Keratinocyte (primary cell): ENCODE data around the gene CSNK1D. TPM values are rescaled to one million over a fixed set of nuclear protein-coding genes. Genes with fewer than 3 reads are reported as not detected.

Experiments used
- DNase-seq: peaks from one replicate; pipeline ENCODE4 v3.0.0-alpha.2; 2011; ENCODE audit warnings: low read depth, missing footprints, low spot score
- FAIRE-seq: peaks from 2 replicates; lab custom pipeline; 2011; peaks lifted over from hg19 to GRCh38; lab: Jason Lieb, UNC
- H2AFZ ChIP-seq: 2 replicates; pipeline ENCODE4 v1.6.0; 2012; ENCODE audit warnings: low read length, control low read depth, inconsistent platforms; ENCODE audit not compliant: control insufficient read depth
- H3K27ac ChIP-seq: 2 replicates; pipeline ENCODE4 v1.5.1; 2011; ENCODE audit warnings: low read length; ENCODE audit not compliant: control insufficient read depth, insufficient read depth
- H3K27me3 ChIP-seq: 3 replicates; pipeline ENCODE4 v1.6.0; 2011; ENCODE audit warnings: low read length; ENCODE audit not compliant: control insufficient read depth, insufficient read depth; ENCODE audit errors: extremely low read depth
- H3K36me3 ChIP-seq, 2 experiments: 2 replicates in 1 of 2; 3 replicates in 1 of 2; pipeline ENCODE4 v1.5.1; 2011; ENCODE audit warnings: low read length in 2 of 2, mild to moderate bottlenecking in 1 of 2; ENCODE audit not compliant: control insufficient read depth in 2 of 2, insufficient read depth in 2 of 2; ENCODE audit errors: extremely low read depth in 1 of 2
- H3K4me1 ChIP-seq: 3 replicates; pipeline ENCODE4 v1.5.1; 2011; ENCODE audit warnings: low read length; ENCODE audit not compliant: control insufficient read depth, insufficient read depth; ENCODE audit errors: extremely low read depth
- H3K4me2 ChIP-seq: 3 replicates; pipeline ENCODE4 v1.6.0; 2011; ENCODE audit warnings: low read depth, low read length; ENCODE audit not compliant: control insufficient read depth, insufficient read depth; ENCODE audit errors: extremely low read depth
- H3K4me3 ChIP-seq, 3 experiments: fragments of 200-600 bp in 1 of 3; sonication (generic) in 1 of 3; 2 replicates in 2 of 3; 3 replicates in 1 of 3; pipeline ENCODE4 v1.5.1; 2011 to 2016; ENCODE audit warnings: low read length in 3 of 3, mild to moderate bottlenecking in 3 of 3, control low read depth in 2 of 3, inconsistent platforms in 1 of 3, low read depth in 1 of 3, mixed read lengths in 1 of 3, mixed run types in 1 of 3, moderate library complexity in 1 of 3; ENCODE audit not compliant: control insufficient read depth in 2 of 3, insufficient read depth in 2 of 3; ENCODE audit errors: extremely low read depth in 1 of 3
- H3K79me2 ChIP-seq: 2 replicates; pipeline ENCODE4 v1.6.0; 2012; ENCODE audit warnings: low read length; ENCODE audit not compliant: control insufficient read depth, insufficient read depth
- H3K9ac ChIP-seq: 3 replicates; pipeline ENCODE4 v1.6.0; 2011; ENCODE audit warnings: low read length; ENCODE audit not compliant: control insufficient read depth, insufficient read depth; ENCODE audit errors: extremely low read depth
- H3K9me1 ChIP-seq: 3 replicates; pipeline ENCODE4 v1.6.0; 2011; ENCODE audit warnings: low read length; ENCODE audit not compliant: control insufficient read depth, insufficient read depth; ENCODE audit errors: extremely low read depth
- H3K9me3 ChIP-seq: 2 replicates; pipeline ENCODE4 v1.5.1; 2012; ENCODE audit warnings: low read depth, low read length; ENCODE audit not compliant: control insufficient read depth
- H4K20me1 ChIP-seq: 3 replicates; pipeline ENCODE4 v1.6.0; 2011; ENCODE audit warnings: low read length; ENCODE audit not compliant: control insufficient read depth, insufficient read depth; ENCODE audit errors: extremely low read depth
- EZH2 ChIP-seq: IDR thresholded peaks from one replicate; pipeline ENCODE4 v1.6.1; 2012; ENCODE audit warnings: inconsistent platforms, mild to moderate bottlenecking, low read length, moderate library complexity
- dilution Hi-C: fragments of 300-500 bp; cut with MboI; formaldehyde crosslinking; loops from one replicate; pipeline ENCODE4 v1.7.0; 2020; ENCODE audit warnings: low sequenced_read_pairs; ENCODE audit not compliant: extremely low pct_ligation_motif_present
- polyA plus RNA-seq, 5 experiments: library from polyadenylated mRNA; depleted of rRNA in 3 of 5; stranded (reverse) in 3 of 5; stranded (forward) in 1 of 5; unstranded in 1 of 5; fragments of >200 nt; gene quantifications; 1 replicate in 1 of 5; 2 replicates in 3 of 5; 3 replicates in 1 of 5; pipeline versions ENCODE4 v1.2.1 to v1.2.3, GENCODE V29; 2011 to 2012; ENCODE audit warnings: missing spikeins in 2 of 5, low read depth in 1 of 5, low replicate concordance in 1 of 5
- TF ChIP-seq, protein P1 (sequence below), 3 experiments: IDR thresholded peaks in 1 of 3; conservative IDR thresholded peaks in 1 of 3; optimal IDR thresholded peaks in 1 of 3; 2 replicates in 2 of 3; 3 replicates in 1 of 3; pipeline versions ENCODE3 to v1.5.1; 2011; ENCODE audit warnings: low read length in 3 of 3, mild to moderate bottlenecking in 3 of 3, moderate library complexity in 2 of 3, control low read depth in 1 of 3, inconsistent platforms in 1 of 3; ENCODE audit not compliant: insufficient read depth in 2 of 3; ENCODE audit errors: extremely low read depth in 1 of 3

CSNK1D gene
- polyA plus RNA-seq, 1 donor (not counting 4 experiments of a cell fraction or from before 2014, with no cell fraction given) = 86.0 TPM

DNA sequence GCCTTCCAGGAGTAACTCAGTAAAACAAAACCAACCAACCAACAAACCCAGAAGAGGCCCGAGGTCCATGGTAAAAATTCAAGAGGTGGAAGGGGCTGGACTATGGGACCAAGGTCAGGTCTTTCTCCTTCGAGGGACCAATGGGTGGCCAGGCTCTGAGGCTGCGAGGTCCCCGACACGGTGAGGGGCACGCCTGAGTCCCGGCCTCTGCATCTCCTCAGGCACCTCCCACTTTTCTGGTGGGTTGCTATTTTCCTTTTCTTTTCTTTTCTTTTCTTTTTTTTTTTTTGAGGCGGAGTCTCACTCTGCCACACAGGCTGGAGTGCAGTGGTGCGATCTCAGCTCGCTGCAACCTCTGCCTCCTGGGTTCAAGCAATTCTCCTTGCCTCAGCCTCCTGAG is 26.0 kb upstream of the CSNK1D start:
- TF ChIP-seq, protein P1, sequence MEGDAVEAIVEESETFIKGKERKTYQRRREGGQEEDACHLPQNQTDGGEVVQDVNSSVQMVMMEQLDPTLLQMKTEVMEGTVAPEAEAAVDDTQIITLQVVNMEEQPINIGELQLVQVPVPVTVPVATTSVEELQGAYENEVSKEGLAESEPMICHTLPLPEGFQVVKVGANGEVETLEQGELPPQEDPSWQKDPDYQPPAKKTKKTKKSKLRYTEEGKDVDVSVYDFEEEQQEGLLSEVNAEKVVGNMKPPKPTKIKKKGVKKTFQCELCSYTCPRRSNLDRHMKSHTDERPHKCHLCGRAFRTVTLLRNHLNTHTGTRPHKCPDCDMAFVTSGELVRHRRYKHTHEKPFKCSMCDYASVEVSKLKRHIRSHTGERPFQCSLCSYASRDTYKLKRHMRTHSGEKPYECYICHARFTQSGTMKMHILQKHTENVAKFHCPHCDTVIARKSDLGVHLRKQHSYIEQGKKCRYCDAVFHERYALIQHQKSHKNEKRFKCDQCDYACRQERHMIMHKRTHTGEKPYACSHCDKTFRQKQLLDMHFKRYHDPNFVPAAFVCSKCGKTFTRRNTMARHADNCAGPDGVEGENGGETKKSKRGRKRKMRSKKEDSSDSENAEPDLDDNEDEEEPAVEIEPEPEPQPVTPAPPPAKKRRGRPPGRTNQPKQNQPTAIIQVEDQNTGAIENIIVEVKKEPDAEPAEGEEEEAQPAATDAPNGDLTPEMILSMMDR (optimal IDR thresholded peaks at IDR 0.05 in 1 of 3, IDR thresholded peaks at IDR 0.05 in 1 of 3, conservative IDR thresholded peaks at IDR 0.05 in 1 of 3; ENCODE audit: extremely low read depth in 1 of 3, insufficient read depth in 2 of 3, low read length in 3 of 3) = no peak
- TF ChIP-seq EZH2 = no peak
- dilution Hi-C loops = no loop called here
- H3K27me3 ChIP-seq = no peaks in the 10 kb centered on the region
- H3K27ac ChIP-seq = no peak overlapping the region
- H3K9me1 ChIP-seq = no peaks in the 10 kb centered on the region
- no peak overlapping the region for H3K4me2 ChIP-seq
- no peaks in the 10 kb centered on the region for H4K20me1 ChIP-seq
- no peaks in the 10 kb centered on the region for H3K79me2 ChIP-seq
- H3K4me1 ChIP-seq = peaks cover 50% of the 10 kb centered on the region
- FAIRE-seq (no peak), DNase-seq (no peak)
- no peak overlapping the region for H2AFZ ChIP-seq
- H3K4me3 ChIP-seq = no peak overlapping the region
- no peak overlapping the region for H3K9ac ChIP-seq
- H3K9me3 ChIP-seq = no peaks in the 10 kb centered on the region
- no peaks in the 10 kb centered on the region for H3K36me3 ChIP-seq

DNA sequence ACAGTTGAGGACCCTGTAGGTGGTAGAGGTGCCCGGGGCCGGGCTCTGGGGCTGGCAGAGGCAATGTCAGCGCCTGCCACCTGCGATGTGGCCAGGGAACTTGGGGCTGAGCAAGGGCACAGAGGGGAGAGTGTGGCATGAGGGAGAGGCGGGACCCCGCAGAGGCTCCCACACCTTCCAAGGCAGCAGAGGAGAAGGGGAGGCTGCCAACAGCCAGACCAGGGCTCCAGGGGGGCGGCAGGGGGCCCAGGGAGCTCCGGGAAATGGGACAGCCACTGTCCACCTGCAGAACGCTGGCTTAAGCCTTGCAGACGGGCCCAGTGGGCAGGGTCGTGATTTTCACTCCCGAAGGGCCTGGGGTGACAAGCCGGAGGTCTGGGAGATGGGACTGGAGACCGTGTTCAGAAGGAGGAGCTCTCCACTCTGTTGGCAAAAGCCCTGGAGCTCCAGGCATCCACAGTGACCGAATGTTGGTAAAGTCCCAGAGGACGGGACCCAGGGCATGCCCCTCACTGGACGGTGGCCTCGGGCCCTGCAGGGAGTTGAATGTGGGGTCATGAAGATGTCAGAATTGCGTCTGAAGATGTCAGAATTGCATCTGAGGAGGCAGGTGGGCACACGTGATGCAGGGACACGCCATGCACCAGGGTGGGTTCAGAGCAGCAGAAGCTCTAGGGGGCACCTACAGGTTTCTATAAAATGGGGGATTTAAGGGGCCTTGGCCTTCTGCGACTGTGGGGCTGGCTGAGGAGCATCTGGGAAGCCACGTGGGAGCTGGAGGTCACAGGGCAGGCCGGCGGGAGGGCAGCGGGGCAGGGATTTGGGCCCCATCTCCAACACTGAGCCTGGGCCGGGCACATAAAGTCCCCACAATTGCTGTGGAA is 25.3 kb upstream of the CSNK1D start:
- Histone ChIP-seq H3K9me3 (no peaks in the 10 kb centered on the region), H3K36me3 (no peaks in the 10 kb centered on the region), H4K20me1 (no peaks in the 10 kb centered on the region), H3K79me2 (no peaks in the 10 kb centered on the region), H3K9ac (peak overlapping the region; percentile 84), H3K4me3 (peak overlapping the region; percentile 35 to 59 (median 57)), H2AFZ (no peak overlapping the region), H3K27ac (peak overlapping the region; percentile 97), H3K27me3 (no peaks in the 10 kb centered on the region), H3K4me1 (peaks cover 53% of the 10 kb centered on the region), H3K9me1 (no peaks in the 10 kb centered on the region), H3K4me2 (peak overlapping the region; percentile 84)
- TF ChIP-seq, protein P1 (optimal IDR thresholded peaks at IDR 0.05 in 1 of 3, IDR thresholded peaks at IDR 0.05 in 1 of 3, conservative IDR thresholded peaks at IDR 0.05 in 1 of 3; ENCODE audit: extremely low read depth in 1 of 3, insufficient read depth in 2 of 3, low read length in 3 of 3) = peak in 1 of 3 experiments; percentile 1
- no peak for TF ChIP-seq EZH2
- FAIRE-seq = no peak
- dilution Hi-C loops = no loop called here
- DNase-seq = no peak
